ENCODE data around the gene SSRP1. TPM values are rescaled to one million over a fixed set of nuclear protein-coding genes. Genes with fewer than 3 reads are reported as not detected.
A peak's percentile ranks its signal among the peaks of the same experiment; 100 is the strongest.
"Not testable (repeated sequence)": the region's sequence is repeated elsewhere in the genome, so short reads cannot be mapped to it uniquely, and the experiment has no call there.

Gene SSRP1
- total RNA-seq, 1 donor from 2014 or later, result 102 TPM

DNA sequence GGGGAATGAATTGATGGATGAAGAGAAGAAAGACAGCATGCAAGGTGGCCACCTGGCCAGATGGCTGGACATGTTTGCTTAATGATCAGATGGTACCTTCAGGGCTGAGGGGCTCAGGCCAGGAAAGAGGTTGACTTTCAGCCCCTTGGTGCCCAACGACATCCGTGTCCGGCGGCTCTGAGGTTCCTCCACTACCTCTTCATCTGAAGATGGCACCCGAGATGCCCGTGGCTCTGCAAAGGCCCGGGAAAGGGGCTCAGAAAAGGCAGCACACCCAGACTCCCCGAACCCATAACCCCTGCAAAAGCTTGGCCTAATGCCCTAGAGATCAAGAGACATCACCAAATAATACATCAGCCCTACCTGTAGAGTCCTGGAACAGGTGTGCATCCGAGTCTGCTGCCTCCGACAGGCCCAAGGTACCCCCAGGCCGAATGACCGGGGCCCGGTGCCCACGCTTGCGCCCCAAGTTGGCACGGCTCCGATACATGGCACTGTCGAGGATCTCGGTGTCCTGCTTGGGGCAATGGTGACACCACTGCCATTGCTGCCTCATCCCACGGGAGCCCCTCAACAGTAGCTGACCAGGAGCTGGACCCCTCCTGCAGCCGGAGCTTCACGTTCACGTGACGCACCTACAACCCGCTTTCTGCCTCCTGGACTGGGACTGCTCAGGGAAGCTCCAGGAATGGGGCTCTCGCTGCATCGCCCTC is 33.8 kb downstream of the SSRP1 start:
- DNase-seq (ENCODE audit: low read depth, low spot score), result no peak

DNA sequence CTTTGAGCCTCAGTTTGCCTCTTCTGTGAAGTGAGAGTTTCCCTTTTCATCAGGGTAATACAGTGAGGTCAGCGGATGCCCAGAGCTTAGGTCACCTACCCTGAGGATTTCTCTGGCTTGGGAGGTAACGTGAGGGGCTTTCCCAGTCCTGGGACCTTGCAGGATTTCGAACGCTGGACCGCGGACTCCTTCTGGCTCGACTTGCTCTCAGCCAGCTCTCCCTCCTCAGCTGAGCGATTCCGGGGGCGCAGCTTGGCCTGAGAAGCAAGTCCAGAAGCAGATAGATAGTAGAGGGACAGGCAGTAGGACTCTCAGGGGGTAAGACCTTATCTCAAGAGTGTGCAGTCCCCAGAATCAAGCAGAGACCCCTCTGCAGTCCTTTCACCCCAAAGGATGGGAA is 34.9 kb downstream of the SSRP1 start:
- DNase-seq (ENCODE audit: low read depth, low spot score), result no peak

DNA sequence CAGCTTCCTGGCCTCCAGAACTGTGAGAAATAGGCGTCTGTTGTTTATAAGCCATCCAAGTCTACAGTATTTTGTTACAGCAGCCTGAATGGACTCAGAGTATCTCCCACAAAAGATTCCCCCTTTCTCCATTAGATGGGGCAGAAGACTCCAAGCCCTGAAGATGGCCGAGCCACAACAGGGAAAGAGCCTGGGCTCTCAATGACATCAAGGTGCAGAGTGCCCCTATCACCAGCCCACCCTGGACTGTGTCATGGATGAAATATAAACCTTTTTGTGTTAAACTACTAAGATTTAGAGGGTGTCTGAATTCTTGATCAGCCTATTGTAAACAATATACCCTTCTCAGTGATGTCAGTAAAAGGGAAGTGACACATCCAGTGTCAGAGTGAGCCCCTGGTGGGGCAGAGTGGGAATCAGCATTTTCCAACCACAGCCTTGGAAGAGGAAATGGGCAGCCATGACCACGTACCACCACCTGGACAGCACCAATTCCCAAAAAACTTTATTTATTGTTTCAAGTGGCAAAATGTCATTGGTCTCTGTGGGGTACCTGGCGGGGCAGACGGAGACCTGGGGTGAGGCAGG is 36.4 kb downstream of the SSRP1 start:
- DNase-seq (ENCODE audit: low read depth, low spot score), result no peak

GRCh38 chr11:57297221-57297620 is 38.5 kb downstream of the SSRP1 start:
- no peak for DNase-seq (ENCODE audit: low read depth, low spot score)

DNA sequence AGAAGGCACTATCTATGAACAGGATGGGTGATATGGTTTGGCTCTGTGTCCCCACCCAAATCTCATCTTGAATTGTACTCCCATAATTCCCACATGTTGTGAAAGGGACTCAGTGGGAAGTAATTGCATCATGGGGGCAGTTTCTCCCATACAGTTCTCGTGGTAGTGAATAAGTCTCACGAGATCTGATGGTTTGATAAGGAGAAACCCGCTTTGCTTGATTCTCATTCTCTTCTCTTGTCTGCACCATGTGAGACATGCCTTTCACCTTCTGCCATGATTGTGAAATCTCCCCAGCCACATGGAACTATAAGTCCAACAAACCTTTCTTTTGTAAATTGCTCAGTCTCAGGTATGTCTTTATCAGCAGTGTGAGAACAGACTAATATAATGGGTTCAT is 39.5 kb downstream of the SSRP1 start:
- not testable (repeated sequence) for DNase-seq (ENCODE audit: low read depth, low spot score)

DNA sequence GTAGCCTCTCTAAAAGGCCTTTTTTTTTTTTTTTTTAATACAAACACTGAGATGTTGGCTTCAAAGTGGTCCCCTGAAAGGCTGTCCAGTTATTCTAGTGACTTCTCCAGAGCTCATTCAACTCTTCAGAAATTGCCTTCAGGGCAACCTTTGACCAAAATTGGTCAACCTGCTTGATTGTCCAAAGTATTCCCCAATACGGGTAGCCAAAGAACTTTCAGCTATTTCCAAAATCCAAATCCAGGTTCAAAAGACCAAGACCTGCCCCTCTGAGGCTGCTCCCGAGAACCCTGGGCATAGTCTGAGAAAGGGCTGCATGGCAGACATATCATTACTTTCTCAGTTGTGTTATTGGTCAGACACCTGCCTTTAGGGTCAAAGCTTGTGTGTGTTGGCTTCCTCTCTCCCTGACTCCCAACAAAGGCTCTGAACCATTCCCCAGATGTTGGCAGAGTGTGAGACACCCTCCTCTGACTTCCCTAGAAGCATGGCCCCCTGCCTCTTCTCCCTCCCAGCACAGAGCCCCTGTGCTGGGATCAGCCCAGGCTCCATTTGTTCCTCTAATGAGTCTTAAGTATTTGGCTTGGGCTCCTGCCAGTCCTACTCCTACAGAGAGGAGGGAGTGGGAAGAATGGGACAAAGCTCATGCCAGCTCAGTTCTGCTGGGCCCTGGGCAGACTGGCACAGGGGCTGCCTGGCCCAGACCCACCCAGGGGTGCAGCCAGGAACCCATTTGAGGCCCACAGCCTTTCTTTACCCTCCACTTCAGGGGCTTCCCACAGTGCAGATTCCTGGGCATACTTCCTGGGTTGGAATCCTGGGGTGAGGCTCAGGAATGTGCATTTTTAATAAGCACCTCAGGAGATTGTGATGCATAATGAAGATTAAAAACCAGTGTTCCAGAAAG is 41.2 kb downstream of the SSRP1 start:
- no peak for DNase-seq (ENCODE audit: low read depth, low spot score)

GRCh38 chr11:57290288-57290687 is 45.4 kb downstream of the SSRP1 start:
- DNase-seq (ENCODE audit: low read depth, low spot score), result no peak

- peak; percentile 95 for DNase-seq (ENCODE audit: low read depth, low spot score)
These were observed 46.7 kb downstream of the SSRP1 start for GRCh38 chr11:57288771-57289579.

GRCh38 chr11:57287884-57288283 is 47.8 kb downstream of the SSRP1 start:
- no peak for DNase-seq (ENCODE audit: low read depth, low spot score)

- no peak for DNase-seq (ENCODE audit: low read depth, low spot score)
These were observed 52.3 kb downstream of the SSRP1 start for GRCh38 chr11:57283231-57283990.

DNA sequence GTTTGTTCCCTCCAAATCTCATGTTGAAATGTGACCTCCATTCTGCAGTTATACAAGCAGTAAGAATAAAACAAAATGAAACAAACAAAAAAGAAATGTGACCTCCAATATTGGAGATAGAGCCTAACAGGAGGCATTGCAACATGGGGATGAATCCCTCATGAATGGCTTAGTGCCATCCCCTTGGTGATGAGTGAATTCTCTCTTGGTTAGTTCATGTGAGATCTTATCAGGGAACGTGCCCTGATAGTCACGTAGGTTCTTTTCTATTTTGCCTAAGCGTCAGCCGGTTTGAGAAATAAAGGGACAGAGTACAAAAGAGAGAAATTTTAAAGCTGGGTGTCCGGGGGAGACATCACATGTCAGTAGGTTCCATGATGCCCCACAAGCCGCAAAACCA is 54.1 kb downstream of the SSRP1 start:
- DNase-seq (ENCODE audit: low read depth, low spot score), result not testable (repeated sequence)

GRCh38 chr11:57279116-57279515 is 56.6 kb downstream of the SSRP1 start:
- no peak for DNase-seq (ENCODE audit: low read depth, low spot score)

DNA sequence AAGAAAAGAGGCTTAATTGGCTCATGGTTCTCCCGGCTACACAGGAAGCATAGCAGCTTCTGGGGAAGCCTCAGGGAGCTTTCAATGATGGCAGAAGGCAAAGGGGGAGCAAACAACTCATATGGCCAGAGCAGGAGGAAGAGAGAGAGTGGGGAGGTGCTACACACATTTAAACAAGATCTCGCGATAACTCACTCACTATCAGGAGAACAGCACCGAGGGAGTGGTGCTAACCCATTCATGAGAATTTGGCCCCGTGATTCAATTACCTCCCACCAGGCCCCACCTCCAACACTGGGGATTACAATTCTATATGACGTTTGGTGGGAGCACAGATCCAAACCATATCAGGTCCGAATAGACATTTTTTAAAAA is 57.0 kb downstream of the SSRP1 start:
- no peak for DNase-seq (ENCODE audit: low read depth, low spot score)

DNA sequence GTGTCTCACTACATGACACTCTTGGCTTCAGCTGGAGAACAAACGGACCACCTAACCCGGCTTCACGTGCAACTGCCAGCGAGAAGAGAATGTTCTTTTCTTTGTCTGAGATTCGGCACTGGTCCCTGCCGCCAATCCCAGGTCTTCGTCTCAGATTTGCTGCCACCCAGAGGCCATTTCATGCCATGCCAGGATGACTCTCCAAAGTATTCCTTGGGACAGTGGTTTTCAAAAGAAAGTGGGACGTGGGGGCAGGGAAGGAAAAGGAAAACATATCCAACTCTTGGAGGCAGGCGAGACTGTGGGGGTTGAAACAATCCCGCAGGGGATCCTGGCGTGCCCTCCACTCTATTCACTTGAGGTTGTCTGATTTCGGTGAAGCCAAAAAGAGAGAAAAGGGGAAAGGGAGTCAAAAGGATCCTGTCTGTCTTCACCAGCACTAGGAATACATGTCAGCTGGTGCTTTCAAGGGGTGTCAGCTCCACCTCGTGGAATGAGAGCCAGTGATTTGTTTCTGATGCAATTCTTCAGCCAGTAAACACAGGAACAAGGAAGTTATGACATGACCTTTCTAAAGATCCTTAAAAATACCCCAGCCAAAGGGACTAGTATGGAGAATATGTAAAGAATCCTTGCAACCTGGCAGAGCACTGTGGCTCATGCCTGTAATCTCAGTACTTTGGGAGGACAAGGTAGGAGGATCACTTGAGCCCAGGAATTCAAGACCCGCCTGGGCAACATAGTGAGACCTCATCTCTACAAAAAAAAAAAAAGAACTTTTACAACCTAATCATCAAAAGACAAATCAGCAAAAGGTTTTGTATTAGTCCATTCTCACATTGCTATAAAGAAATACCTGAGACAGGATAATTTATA is 57.6 kb downstream of the SSRP1 start:
- peak; percentile 60 for DNase-seq (ENCODE audit: low read depth, low spot score)

- no peak for DNase-seq (ENCODE audit: low read depth, low spot score)
These were observed 58.6 kb downstream of the SSRP1 start for GRCh38 chr11:57276971-57277675.

GRCh38 chr11:57276169-57276970 is 59.3 kb downstream of the SSRP1 start:
- DNase-seq (ENCODE audit: low read depth, low spot score), result no peak

Data from pulmonary artery endothelial cell (primary cell).